SU-DHL-6 (cell line): ENCODE data around the gene PFKFB2.

Experiments used
- CTCF ChIP-seq: fragments of 200-600 bp; sonication (generic); IDR thresholded peaks from one replicate; pipeline ENCODE4 v1.5.1; 2017; ENCODE audit warnings: antibody characterized with exemption, mild to moderate bottlenecking, low read length, moderate library complexity; ENCODE audit not compliant: insufficient read depth, poor library complexity, severe bottlenecking
- EZH2phosphoT487 ChIP-seq: fragments of 200-600 bp; sonication (generic), shearing (Covaris generic); conservative IDR thresholded peaks from 2 replicates; pipeline ENCODE4 v1.6.1; 2018; ENCODE audit warnings: mild to moderate bottlenecking, antibody characterized with exemption, low read length, moderate library complexity, mixed read lengths

- no peak for TF ChIP-seq CTCF
- no peak for TF ChIP-seq EZH2phosphoT487
Measured at GRCh38 chr1:207089627-207090355, 36.7 kb downstream of the PFKFB2 start.
